ENCODE data around the gene PDK4.

Gene PDK4

DNA sequence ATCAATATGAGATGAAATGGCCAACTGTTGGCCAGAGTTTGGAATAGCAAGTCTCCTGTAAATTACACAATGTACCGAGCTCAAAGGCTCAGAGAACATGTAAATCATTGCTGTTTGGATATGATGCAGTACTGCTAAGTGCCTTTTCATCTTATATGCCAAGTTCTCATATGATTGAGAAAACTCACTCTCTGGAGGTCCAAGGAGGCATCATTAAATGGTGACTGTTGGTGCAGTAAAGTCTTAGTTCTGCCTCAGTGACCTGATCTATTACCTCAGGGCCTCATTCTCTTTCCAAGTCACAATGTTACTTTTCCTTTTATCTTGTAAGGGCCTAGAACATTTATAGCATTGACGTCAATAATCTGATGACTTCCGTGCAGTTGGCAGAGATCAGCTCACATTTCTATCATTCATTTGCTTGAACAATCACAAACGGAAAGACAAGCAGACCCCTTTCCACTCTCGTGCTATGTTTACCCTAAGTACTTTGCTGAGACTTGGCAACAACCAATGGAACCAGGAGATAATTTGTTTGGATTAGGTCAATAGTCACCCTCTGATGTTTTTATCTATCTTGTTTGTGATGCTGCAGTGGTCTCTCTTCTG lies 32.6 kb upstream of the PDK4 start:
- in situ Hi-C loops (cut with MboI; ENCODE audit: low pct_unique_long_range_greater_than_20kb, low sequenced_read_pairs, unreplicated experiment) = no loop called here

DNA sequence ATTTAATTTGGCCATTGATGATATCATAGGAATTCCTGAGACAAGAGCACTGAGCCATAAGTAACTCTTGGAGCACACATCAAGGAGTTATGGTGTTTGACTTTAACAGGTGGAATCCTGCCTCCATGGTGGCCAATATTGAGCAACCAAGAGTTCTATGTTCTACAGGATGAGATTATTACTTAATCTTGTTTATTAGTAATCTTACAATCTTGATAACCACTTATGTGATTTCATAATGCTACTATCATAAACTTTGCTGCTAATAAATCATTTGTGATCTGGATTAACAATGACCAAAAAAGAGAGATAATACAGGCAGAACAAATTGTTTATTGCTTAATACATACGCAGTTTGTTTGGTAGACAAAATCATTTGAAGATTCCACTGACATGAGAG lies 27.5 kb upstream of the PDK4 start:
- in situ Hi-C loops (cut with MboI; ENCODE audit: low pct_unique_long_range_greater_than_20kb, low sequenced_read_pairs, unreplicated experiment) = no loop called here
- no peak for DNase-seq (ENCODE audit: low spot score)
- TF ChIP-seq, protein P1, sequence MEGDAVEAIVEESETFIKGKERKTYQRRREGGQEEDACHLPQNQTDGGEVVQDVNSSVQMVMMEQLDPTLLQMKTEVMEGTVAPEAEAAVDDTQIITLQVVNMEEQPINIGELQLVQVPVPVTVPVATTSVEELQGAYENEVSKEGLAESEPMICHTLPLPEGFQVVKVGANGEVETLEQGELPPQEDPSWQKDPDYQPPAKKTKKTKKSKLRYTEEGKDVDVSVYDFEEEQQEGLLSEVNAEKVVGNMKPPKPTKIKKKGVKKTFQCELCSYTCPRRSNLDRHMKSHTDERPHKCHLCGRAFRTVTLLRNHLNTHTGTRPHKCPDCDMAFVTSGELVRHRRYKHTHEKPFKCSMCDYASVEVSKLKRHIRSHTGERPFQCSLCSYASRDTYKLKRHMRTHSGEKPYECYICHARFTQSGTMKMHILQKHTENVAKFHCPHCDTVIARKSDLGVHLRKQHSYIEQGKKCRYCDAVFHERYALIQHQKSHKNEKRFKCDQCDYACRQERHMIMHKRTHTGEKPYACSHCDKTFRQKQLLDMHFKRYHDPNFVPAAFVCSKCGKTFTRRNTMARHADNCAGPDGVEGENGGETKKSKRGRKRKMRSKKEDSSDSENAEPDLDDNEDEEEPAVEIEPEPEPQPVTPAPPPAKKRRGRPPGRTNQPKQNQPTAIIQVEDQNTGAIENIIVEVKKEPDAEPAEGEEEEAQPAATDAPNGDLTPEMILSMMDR (IDR thresholded peaks at IDR 0.05; ENCODE audit: extremely low read depth, insufficient read depth, missing control alignments) = no peak

More for the DNA sequence above, 32.6 kb upstream of the PDK4 start:
- no peak for DNase-seq (ENCODE audit: low spot score)
- TF ChIP-seq, protein P1 (IDR thresholded peaks at IDR 0.05; ENCODE audit: extremely low read depth, insufficient read depth, missing control alignments) = no peak

DNA sequence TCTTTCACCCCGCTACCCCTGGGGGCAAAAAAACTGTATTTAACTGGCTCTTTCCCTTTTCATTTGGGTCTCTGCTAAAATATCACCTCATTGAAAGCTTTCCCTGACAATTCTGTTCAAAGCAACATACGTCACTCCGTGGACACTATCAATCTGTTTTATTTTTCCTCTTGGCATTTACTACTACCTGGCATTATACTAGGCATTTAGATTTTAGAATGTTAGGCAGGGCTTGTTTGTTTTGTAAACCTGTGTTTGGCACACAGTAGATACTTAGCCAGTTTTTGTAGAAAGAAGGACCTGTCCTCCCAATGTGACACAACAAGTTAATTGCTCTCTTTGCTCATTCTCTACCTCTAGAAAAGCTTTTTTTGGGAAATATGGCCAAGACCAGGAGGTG lies 26.5 kb upstream of the PDK4 start:
- TF ChIP-seq, protein P1 (IDR thresholded peaks at IDR 0.05; ENCODE audit: extremely low read depth, insufficient read depth, missing control alignments) = no peak
- no peak for DNase-seq (ENCODE audit: low spot score)
- in situ Hi-C loops (cut with MboI; ENCODE audit: low pct_unique_long_range_greater_than_20kb, low sequenced_read_pairs, unreplicated experiment) = no loop called here

DNA sequence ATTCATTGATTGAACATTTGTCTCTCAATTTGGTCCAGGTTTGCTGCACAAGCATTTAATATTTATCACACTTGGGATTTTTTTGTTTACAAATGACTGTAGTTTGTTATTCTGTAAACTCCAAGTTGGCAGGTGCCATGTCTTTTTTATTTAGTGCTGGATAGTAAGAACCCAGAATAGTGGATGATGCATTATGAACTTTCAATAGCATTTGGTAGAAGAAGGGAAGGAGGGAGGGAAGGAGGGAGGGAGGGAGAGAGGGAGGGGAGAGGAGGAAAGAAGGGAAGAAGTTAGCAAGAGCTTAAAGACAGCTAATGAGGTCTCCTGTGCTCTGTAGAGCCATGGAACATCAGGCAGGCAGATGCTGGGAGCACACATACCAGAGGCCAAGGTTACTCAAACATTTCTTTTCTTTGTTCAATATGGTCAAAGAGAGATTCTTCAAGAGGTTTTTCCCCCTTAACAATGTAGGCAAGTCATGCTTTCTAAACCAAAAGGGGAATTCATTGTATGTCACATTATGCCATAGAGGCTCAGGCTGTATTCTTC lies 25.8 kb upstream of the PDK4 start:
- TF ChIP-seq, protein P1 (IDR thresholded peaks at IDR 0.05; ENCODE audit: extremely low read depth, insufficient read depth, missing control alignments) = no peak
- in situ Hi-C loops (cut with MboI; ENCODE audit: low pct_unique_long_range_greater_than_20kb, low sequenced_read_pairs, unreplicated experiment) = no loop called here
- DNase-seq (ENCODE audit: low spot score) = no peak

DNA sequence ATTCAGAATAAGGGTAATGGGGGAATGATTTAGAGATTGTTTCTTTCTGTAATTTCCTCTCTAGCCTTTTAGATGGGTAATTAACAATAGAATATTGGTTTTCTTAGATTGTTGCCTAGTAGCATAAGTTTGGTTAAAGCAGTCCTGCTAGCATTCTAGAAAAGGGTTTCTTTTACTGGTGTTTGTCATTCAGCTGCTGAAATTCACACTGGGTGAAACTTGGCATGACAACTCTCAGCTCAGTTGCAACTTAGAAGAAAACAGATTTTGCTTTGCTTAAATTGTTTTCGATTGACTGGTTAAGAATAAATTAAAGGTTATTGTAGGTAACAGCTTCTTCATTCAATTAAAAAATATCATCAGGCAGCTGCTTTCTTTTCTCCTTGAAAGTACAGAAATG lies 25.1 kb upstream of the PDK4 start:
- TF ChIP-seq, protein P1 (IDR thresholded peaks at IDR 0.05; ENCODE audit: extremely low read depth, insufficient read depth, missing control alignments) = no peak
- DNase-seq (ENCODE audit: low spot score) = no peak
- in situ Hi-C loops (cut with MboI; ENCODE audit: low pct_unique_long_range_greater_than_20kb, low sequenced_read_pairs, unreplicated experiment) = no loop called here

DNA sequence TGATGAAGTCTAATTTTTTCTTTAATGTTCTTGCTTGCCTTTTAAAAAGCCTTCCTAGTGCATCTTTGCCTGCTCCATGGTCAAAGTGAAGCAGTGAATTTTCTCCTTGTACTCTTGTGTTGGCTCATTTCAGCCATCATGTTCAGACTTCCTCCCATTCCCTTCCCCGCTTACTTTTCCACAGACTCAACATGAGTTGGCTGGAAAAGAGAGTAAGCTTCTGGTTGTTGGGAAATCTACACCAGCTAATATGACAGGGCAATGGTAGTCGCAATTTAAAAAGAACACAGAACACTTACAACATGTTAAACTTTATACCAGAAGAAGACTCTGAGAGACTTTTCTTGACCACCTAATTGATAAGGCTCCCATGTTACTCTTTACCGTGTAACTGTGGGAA lies 24.3 kb upstream of the PDK4 start:
- TF ChIP-seq, protein P1 (IDR thresholded peaks at IDR 0.05; ENCODE audit: extremely low read depth, insufficient read depth, missing control alignments) = no peak
- no peak for DNase-seq (ENCODE audit: low spot score)
- in situ Hi-C loops (cut with MboI; ENCODE audit: low pct_unique_long_range_greater_than_20kb, low sequenced_read_pairs, unreplicated experiment) = no loop called here
